Ovary (tissue), 3 donors: Measurements from ENCODE around the gene ADORA1.

Experiments used
- POLR2A ChIP-seq: fragments of 450-650 bp; IDR thresholded peaks from one replicate; pipeline ENCODE4 v1.6.1; 2017; ENCODE audit warnings: antibody characterized with exemption, mild to moderate bottlenecking, moderate library complexity
- TF ChIP-seq, protein P1 (sequence below), 3 donors: fragments of 450-650 bp in 2 of 3; fragments of 200-600 bp in 1 of 3; IDR thresholded peaks; one replicate each; pipeline versions ENCODE4 v1.5.1 to v1.8.0; 2016 to 2022; ENCODE audit warnings: antibody characterized with exemption in 3 of 3, mild to moderate bottlenecking in 1 of 3
- donor health status: DM: no; HTN: no; CAD: no.

DNA sequence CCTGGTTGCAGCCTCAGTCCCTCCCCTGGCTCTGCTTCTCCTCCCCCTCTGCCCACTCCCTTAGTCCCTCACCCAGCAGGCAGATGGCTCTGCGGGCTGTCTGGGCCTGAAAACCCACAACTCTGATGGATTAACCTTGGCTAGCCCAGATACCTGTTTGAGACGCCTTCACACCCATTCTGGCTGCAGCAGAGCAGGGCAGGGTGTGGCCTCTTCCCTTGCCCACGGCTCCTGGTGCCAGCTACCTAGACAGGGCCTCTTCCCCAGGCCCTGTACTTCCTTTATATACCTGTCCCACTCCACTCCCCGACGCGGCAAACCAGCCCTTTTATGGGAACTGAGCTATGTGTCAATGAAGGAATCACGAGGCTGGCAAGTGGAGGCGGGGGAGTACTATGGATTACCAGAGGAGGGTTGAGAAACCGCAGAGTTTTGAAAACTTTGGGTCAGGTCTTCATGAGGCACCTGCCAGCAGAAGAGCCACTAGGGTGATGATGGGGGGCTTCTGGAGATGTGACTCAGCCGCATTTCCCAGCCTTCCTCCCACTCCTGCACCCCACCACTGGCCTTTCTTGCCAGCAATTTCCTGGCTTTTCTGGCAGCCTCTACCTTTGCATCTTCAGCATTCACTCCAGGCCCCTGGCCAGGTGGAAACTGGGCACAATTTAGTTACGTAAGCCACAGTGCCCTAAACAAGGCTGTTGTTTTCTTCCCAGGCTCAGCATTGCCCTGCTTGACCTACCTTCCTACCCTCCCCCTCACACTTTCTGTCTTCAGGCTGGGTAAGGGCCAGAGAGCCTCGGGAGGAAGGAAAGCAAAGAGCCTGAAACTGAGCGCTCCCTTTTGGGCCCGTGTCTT is 59.1 kb downstream of the ADORA1 start, which contains the start of gene CHI3L1:
- TF ChIP-seq, protein P1, sequence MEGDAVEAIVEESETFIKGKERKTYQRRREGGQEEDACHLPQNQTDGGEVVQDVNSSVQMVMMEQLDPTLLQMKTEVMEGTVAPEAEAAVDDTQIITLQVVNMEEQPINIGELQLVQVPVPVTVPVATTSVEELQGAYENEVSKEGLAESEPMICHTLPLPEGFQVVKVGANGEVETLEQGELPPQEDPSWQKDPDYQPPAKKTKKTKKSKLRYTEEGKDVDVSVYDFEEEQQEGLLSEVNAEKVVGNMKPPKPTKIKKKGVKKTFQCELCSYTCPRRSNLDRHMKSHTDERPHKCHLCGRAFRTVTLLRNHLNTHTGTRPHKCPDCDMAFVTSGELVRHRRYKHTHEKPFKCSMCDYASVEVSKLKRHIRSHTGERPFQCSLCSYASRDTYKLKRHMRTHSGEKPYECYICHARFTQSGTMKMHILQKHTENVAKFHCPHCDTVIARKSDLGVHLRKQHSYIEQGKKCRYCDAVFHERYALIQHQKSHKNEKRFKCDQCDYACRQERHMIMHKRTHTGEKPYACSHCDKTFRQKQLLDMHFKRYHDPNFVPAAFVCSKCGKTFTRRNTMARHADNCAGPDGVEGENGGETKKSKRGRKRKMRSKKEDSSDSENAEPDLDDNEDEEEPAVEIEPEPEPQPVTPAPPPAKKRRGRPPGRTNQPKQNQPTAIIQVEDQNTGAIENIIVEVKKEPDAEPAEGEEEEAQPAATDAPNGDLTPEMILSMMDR (IDR thresholded peaks at IDR 0.05): no peak
- TF ChIP-seq POLR2A: no peak
